T-cell (primary cell): ENCODE data around the gene DHX34. TPM values are rescaled to one million over a fixed set of nuclear protein-coding genes. Genes with fewer than 3 reads are reported as not detected.
"Not testable (repeated sequence)": the region's sequence is repeated elsewhere in the genome, so short reads cannot be mapped to it uniquely, and the experiment has no call there.

Experiments
- ATAC-seq, 4 experiments: fragments of 200-7000 bp in 3 of 4; fragments of 150-1000 bp in 1 of 4; cut with Tn5 transposase; replicated peaks in 1 of 4; 1 replicate in 3 of 4; 2 replicates in 1 of 4; pipeline ENCODE4 v1.10.0; 2021; ENCODE audit warnings: moderate library complexity in 3 of 4, mild to moderate bottlenecking in 2 of 4, moderate number of reproducible peaks in 1 of 4
- CTCF ChIA-PET, 2 donors: fragments of 300-600 bp; sonication (Branson Sonifier 250); formaldehyde crosslinking; loops; one replicate each; lab custom pipeline; 2022; ENCODE audit warnings: antibody characterized with exemption in 2 of 2; lab: Charles Lee
- POLR2A ChIA-PET, 2 donors: fragments of 300-600 bp; sonication (Branson Sonifier 250); formaldehyde crosslinking; loops; one replicate each; lab custom pipeline; 2022; ENCODE audit warnings: antibody characterized with exemption in 2 of 2; lab: Charles Lee
- DNase-seq, 35 experiments: peaks; one replicate each; pipeline versions ENCODE4 v3.0.0 to v3.0.0-alpha.2; 2013 to 2023
- H3K27ac ChIP-seq: one replicate; pipeline ENCODE4 v1.5.1; 2013; ENCODE audit warnings: low read length
- H3K27me3 ChIP-seq, 2 experiments: replicated peaks in 1 of 2; 1 replicate in 1 of 2; 2 replicates in 1 of 2; pipeline versions ENCODE4 v1.6.1 to v1.7.0; 2013; ENCODE audit warnings: low read length in 1 of 2, mixed read lengths in 1 of 2; ENCODE audit not compliant: control insufficient read depth in 2 of 2, insufficient read depth in 2 of 2; ENCODE audit errors: extremely low read depth in 1 of 2
- H3K36me3 ChIP-seq, 2 donors: 1 replicate in 1 of 2; 2 replicates in 1 of 2; pipeline versions ENCODE4 v1.6.1 to v1.7.0; 2013; ENCODE audit warnings: low read length in 1 of 2; ENCODE audit not compliant: control insufficient read depth in 2 of 2, insufficient read depth in 1 of 2; ENCODE audit errors: extremely low read depth in 1 of 2
- H3K4me1 ChIP-seq, 2 experiments: 1 replicate in 1 of 2; 2 replicates in 1 of 2; pipeline versions ENCODE4 v1.6.1 to v1.7.0; 2013; ENCODE audit warnings: low read length in 2 of 2, mixed read lengths in 1 of 2; ENCODE audit not compliant: insufficient read depth in 2 of 2, control insufficient read depth in 1 of 2; ENCODE audit errors: extremely low read depth in 1 of 2
- H3K4me3 ChIP-seq, 2 donors: 1 replicate in 1 of 2; 2 replicates in 1 of 2; pipeline versions ENCODE4 v1.5.1 to v1.7.0; 2013; ENCODE audit warnings: mild to moderate bottlenecking in 2 of 2, low read length in 1 of 2, moderate library complexity in 1 of 2; ENCODE audit not compliant: control insufficient read depth in 1 of 2; ENCODE audit errors: extremely low read depth in 1 of 2
- H3K9me3 ChIP-seq: 2 replicates; pipeline ENCODE4 v1.7.0; 2013
- H3K27ac Mint-ChIP-seq, 2 donors: one replicate each; pipeline ENCODE4 v1.8.0; 2020 to 2021; ENCODE audit warnings: mild to moderate bottlenecking in 2 of 2, mixed read lengths in 2 of 2
- H3K27me3 Mint-ChIP-seq, 2 donors: one replicate each; pipeline ENCODE4 v1.8.0; 2021 to 2022; ENCODE audit warnings: mixed read lengths in 2 of 2
- H3K36me3 Mint-ChIP-seq: one replicate; pipeline ENCODE4 v1.8.0; 2021; ENCODE audit warnings: mixed read lengths
- H3K4me1 Mint-ChIP-seq, 3 donors: one replicate each; pipeline ENCODE4 v1.8.0; 2020 to 2022; ENCODE audit warnings: mixed read lengths in 3 of 3, mild to moderate bottlenecking in 1 of 3
- H3K4me3 Mint-ChIP-seq, 3 donors: one replicate each; pipeline ENCODE4 v1.8.0; 2020 to 2022; ENCODE audit warnings: mild to moderate bottlenecking in 3 of 3, mixed read lengths in 3 of 3, moderate library complexity in 3 of 3
- H3K9me3 Mint-ChIP-seq, 3 donors: one replicate each; pipeline ENCODE4 v1.8.0; 2020 to 2022; ENCODE audit warnings: mixed read lengths in 3 of 3
- WGBS: methylation state at CpG from one replicate; pipeline ENCODE4 v1.1.5; 2013; ENCODE audit warnings: missing lambda C conversion rate; ENCODE audit not compliant: insufficient coverage; 5-methylcytosine and 5-hydroxymethylcytosine counted together
- total RNA-seq, 35 experiments: library from RNA in 6 of 35; stranded (reverse) in 6 of 35; fragments of 120-200 nt in 1 of 35; gene quantifications; one replicate each; pipeline versions ENCODE4 v1.2.1 to v1.2.4 and lab custom pipeline; 2013 to 2026

The DHX34 gene
- total RNA-seq, 5 donors from 2014 or later (not counting 1 experiment from before 2014, with no cell fraction given), result 13.4 to 30.7 (median 28.8) TPM

DNA sequence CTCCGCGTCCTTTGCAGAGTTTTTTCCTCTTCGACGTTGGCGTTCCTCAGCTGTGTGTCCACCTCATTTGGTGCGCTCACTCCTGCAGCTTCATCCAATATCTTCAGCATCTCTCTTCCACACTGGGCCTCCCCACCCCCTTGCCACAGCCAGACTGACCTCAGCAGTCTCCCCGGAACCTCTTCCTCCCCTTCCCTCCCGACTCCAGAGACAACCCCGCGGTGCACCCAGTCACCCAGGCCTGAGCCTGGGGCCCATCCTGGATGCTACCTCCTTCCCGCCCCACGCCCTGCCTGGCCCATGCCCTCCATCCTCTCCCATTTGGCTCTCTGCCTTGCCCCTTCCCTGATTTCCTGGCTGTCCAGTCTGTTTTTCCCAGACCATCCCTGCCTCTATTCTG is 25.2 kb upstream of the DHX34 start:
- POLR2A ChIA-PET, result no interaction called here
- CTCF ChIA-PET, result no interaction called here
- H3K27ac Mint-ChIP-seq, result no peak overlapping the region
- WGBS, result 92% methylated on average over 12 of the region's 12 CpGs
- no peak overlapping the region for H3K27ac ChIP-seq
- no peak for DNase-seq
- no peaks in the 10 kb centered on the region for H3K9me3 Mint-ChIP-seq
- H3K4me1 Mint-ChIP-seq, result no peaks in the 10 kb centered on the region
- no peak for ATAC-seq
- H3K4me3 Mint-ChIP-seq, result no peak overlapping the region
- no peaks in the 10 kb centered on the region for H3K36me3 Mint-ChIP-seq
- H3K4me3 ChIP-seq, result no peak overlapping the region
- no peaks in the 10 kb centered on the region for H3K9me3 ChIP-seq
- H3K36me3 ChIP-seq, result no peaks in the 10 kb centered on the region
- peaks cover 21 to 44% of the 10 kb centered on the region in 2 donors for H3K27me3 Mint-ChIP-seq
- peaks cover 0 to 43% of the 10 kb centered on the region in 2 experiments for H3K27me3 ChIP-seq
- H3K4me1 ChIP-seq, result no peaks in the 10 kb centered on the region

DNA sequence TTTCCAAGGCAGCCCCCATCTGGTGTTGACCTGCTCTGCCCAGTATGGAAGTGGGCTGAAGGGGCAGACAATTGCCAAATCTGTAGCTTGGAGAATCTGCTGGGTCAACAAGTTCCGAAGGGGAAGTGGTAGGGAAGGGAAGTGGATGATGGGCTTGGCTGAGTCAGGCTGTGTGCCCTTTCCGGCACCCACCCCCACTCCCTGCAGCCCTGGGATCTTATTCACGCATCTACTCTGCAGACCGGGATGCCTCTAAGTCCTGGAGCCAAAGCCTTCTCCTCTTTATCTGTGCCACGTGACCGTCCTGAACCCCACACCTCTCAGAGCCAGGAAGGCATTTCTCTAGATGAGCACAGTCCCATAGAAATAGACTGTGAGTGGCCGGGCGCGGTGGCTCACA is 24.6 kb upstream of the DHX34 start:
- Mint-ChIP-seq H3K36me3 (no peaks in the 10 kb centered on the region), H3K27ac (peak overlapping the region in 1 of 2 donors; percentile 11), H3K4me3 (no peak overlapping the region), H3K9me3 (no peaks in the 10 kb centered on the region), H3K27me3 (peaks cover 21 to 41% of the 10 kb centered on the region in 2 donors), H3K4me1 (no peaks in the 10 kb centered on the region)
- DNase-seq, result peak in 1 of 35 experiments; percentile 35
- Histone ChIP-seq H3K4me3 (no peak overlapping the region), H3K4me1 (no peaks in the 10 kb centered on the region), H3K36me3 (no peaks in the 10 kb centered on the region), H3K27me3 (peaks cover 0 to 42% of the 10 kb centered on the region in 2 experiments), H3K27ac (no peak overlapping the region), H3K9me3 (no peaks in the 10 kb centered on the region)
- 0% methylated on average over 1 of the region's 9 CpGs for WGBS
- ChIA-PET CTCF (no interaction called here), POLR2A (no interaction called here)
- no peak for ATAC-seq

DNA sequence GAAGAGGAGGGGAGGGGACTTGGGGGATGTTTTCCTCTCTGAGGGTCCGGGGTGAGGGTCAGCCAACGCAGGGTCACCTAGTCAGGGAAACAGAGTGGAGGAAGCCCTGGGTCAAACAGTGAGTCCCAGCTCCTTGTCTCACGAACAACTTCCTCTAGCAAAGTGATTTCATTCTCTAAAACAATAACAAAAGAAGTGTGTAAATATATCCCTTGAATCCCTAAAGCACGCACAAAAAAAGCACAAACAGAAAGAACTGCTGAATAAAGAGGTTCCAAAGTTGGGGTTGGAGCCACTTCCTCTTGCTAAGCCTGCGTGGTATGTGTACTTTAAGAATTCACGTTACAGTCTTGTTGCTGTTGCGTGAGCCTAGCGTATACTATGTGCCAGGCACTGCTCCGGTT is 18.6 kb upstream of the DHX34 start:
- Histone ChIP-seq H3K4me1 (peaks cover 0 to 2% of the 10 kb centered on the region in 2 experiments), H3K27ac (no peak overlapping the region), H3K27me3 (peaks cover 0 to 11% of the 10 kb centered on the region in 2 experiments), H3K9me3 (no peaks in the 10 kb centered on the region), H3K4me3 (no peak overlapping the region), H3K36me3 (no peaks in the 10 kb centered on the region)
- POLR2A ChIA-PET, result no interaction called here
- 39% methylated on average over 6 of the region's 9 CpGs for WGBS
- H3K9me3 Mint-ChIP-seq, result no peaks in the 10 kb centered on the region
- no peaks in the 10 kb centered on the region for H3K36me3 Mint-ChIP-seq
- DNase-seq (no peak), ATAC-seq (no peak)
- peaks cover 5 to 6% of the 10 kb centered on the region in 2 donors for H3K27me3 Mint-ChIP-seq
- H3K4me3 Mint-ChIP-seq, result no peak overlapping the region
- H3K4me1 Mint-ChIP-seq, result peaks cover 0 to 6% (median 0%) of the 10 kb centered on the region in 3 donors
- H3K27ac Mint-ChIP-seq, result no peak overlapping the region
- CTCF ChIA-PET, result interaction anchor here in 1 of 2 donors (0.6 kb wide), 1 partner anchor 254 kb away, joined by 3 read pairs; no protein-coding TSS in a partner anchor

DNA sequence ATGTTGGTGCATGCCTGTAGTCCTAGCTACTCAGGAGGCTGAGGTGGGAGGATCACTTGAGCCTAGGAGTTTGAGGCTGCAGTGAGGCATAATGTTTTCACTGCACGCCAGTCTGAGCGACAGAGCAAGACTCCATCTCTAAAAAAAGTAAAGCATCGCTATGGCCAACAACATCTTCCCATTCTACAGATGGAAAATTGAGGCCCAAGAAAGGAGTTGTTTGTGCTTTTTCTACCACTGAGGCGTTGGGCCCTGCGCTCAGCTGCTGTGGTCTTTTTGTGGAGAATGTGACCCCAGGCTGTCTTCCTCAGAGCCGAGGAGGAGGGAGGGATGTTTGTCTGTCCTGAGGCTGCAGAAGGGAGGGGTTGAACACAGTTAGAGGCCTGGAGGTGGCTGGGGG is 17.6 kb upstream of the DHX34 start:
- H3K4me1 ChIP-seq, result peaks cover 0 to 12% of the 10 kb centered on the region in 2 experiments
- no peaks in the 10 kb centered on the region for H3K9me3 ChIP-seq
- H3K36me3 ChIP-seq, result no peaks in the 10 kb centered on the region
- DNase-seq, result no peak
- peaks cover 0 to 11% of the 10 kb centered on the region in 2 experiments for H3K27me3 ChIP-seq
- peaks cover 3 to 6% of the 10 kb centered on the region in 2 donors for H3K27me3 Mint-ChIP-seq
- H3K9me3 Mint-ChIP-seq, result no peaks in the 10 kb centered on the region
- ATAC-seq, result no peak
- peaks cover 3 to 14% (median 6%) of the 10 kb centered on the region in 3 donors for H3K4me1 Mint-ChIP-seq
- POLR2A ChIA-PET, result no interaction called here
- no peak overlapping the region for H3K27ac Mint-ChIP-seq
- no peak overlapping the region for H3K4me3 ChIP-seq
- no peak overlapping the region for H3K4me3 Mint-ChIP-seq
- no peaks in the 10 kb centered on the region for H3K36me3 Mint-ChIP-seq
- no peak overlapping the region for H3K27ac ChIP-seq
- WGBS, result 77% methylated on average over 2 of the region's 6 CpGs
- CTCF ChIA-PET, result no interaction called here

DNA sequence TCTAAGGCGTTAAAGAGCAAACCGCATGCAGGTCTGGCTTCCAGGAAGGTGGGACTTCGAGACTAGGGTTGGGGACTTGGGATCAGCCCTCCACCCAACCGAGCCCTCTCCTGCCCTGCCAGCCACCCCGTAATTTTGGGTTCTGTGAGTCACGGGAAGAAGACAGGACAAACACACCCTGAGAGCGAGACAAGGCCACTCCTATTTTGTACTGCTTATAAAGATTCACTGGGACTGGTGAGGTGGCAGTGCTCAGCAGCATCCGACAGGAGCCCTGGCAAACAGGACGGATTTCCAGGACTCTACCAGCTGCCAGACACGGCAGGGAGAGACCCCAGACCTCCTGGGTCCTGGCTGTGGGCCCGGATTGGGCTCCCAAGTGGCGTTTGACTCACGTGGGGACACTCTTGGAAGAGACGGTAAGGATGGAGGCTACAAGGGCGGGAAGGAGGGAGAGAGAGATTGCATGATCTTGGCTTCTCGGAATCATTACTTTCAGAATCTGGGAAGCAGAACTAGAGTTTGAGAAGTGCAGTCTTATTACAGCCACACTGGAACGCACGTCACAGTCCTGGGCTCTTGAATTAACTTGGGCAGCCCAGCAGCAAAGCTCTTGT is 17.1 kb upstream of the DHX34 start, which contains the start of gene C5AR2:
Gene C5AR2 (plus strand): TSS at position 245 of the 617 bp plus-strand sequence. CDS start 8,625 bp downstream, outside the sequence.
- Histone ChIP-seq H3K4me1 (peaks cover 0 to 18% of the 10 kb centered on the region in 2 experiments), H3K4me3 (no peak within 1 kb of the TSS), H3K27ac (no peak within 1 kb of the TSS), H3K9me3 (no peaks in the 10 kb centered on the region), H3K27me3 (peaks cover 0 to 9% of the 10 kb centered on the region in 2 experiments), H3K36me3 (no peaks in the 10 kb centered on the region)
- POLR2A ChIA-PET, result no interaction called here
- Mint-ChIP-seq H3K4me1 (peaks cover 8 to 19% (median 9%) of the 10 kb centered on the region in 3 donors), H3K4me3 (no peak within 1 kb of the TSS), H3K9me3 (no peaks in the 10 kb centered on the region), H3K27me3 (peaks cover 0 to 6% of the 10 kb centered on the region in 2 donors), H3K36me3 (no peaks in the 10 kb centered on the region), H3K27ac (no peak within 1 kb of the TSS)
- no peak for DNase-seq
- no peak for ATAC-seq
- WGBS, result 70% methylated on average over 16 of the region's 18 CpGs
- CTCF ChIA-PET, result no interaction called here

DNA sequence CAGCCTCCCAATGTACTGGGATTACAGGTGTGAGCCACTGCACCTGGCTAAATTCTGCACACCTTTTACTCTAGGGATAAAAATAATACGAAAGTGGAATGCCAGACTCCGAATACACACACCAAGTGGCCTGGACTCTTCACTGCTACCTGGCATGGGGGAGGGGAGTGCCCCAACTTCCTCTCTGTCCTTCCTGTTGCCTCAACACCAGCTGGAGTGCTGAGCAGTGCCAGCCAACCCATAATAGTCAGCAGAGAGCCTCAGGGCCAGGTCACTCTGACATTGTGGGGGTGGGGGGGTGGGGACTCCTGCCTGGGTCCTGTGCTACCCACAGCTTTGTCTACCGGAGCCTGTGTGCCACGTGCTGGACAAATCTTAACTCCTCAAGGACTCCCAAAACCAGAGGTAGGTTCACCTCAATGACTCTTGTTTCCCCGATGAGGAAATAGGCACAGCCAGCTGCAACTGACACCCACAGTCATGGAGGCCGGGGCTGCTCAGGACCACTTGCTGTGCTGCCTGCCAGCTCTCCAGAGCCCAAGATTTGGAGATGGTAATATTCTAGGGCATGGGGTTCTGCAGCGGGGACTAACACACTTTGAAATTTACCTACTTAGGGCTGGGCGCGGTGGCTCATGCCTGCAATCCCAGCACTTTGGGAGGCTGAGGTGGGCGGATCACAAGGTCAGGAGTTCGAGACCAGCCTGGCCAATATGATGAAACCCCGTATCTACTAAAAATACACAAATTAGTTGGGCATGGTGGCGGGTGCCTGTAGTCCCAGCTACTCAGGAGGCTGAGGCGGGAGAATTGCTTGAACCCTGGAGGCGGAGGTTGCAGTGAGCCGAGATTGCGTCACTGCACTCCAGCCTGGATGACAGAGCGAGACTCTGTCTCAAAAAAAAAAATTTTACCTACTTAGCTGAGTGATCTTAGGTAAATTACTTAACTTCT is 12.1 kb upstream of the DHX34 start:
- ATAC-seq (peak in 3 of 4 experiments; percentile 31 to 68 (median 63)), DNase-seq (peak in 26 of 35 experiments; percentile 2 to 55 (median 20))
- Histone ChIP-seq H3K4me1 (peaks cover 0 to 21% of the 10 kb centered on the region in 2 experiments), H3K27ac (peak overlapping the region; percentile 9)
- H3K27me3 Mint-ChIP-seq, POLR2A ChIA-PET, H3K27me3 ChIP-seq, H3K36me3 Mint-ChIP-seq, H3K4me3 ChIP-seq, H3K36me3 ChIP-seq, H3K9me3 ChIP-seq, H3K9me3 Mint-ChIP-seq: not testable (repeated sequence)
- 88% methylated on average over 7 of the region's 18 CpGs for WGBS
- Mint-ChIP-seq H3K27ac (peak overlapping the region; percentile 58 to 71), H3K4me3 (peak overlapping the region in 2 of 3 donors; percentile 37 to 43), H3K4me1 (peaks cover 9 to 23% (median 10%) of the 10 kb centered on the region in 3 donors)
- CTCF ChIA-PET, result interaction anchor here (0.6 to 1.4 kb wide), 2 partner anchors 12 to 372 kb away, joined by 4 to 7 read pairs; partner anchors contain the start of gene DHX34 (in 1 of the 2)
